ENCODE results near the gene DAG1.

DAG1 gene

GRCh38 chr3:49469936-49470713, at the start of gene DAG1:
Gene DAG1, plus strand, starts transcription at chr3:49470267. Its CDS starts 40,268 bp downstream, at chr3:49510535.
- DNase-seq (ENCODE audit: low read depth): peak; percentile 94

GRCh38 chr3:49421890-49422378, 48.1 kb upstream of the DAG1 start:
- no peak for DNase-seq (ENCODE audit: low read depth)

- no peak for DNase-seq (ENCODE audit: low read depth)
Observed at GRCh38 chr3:49422379-49423248, 47.5 kb upstream of the DAG1 start, which contains the start of gene AMT. Gene AMT, minus strand, starts transcription at chr3:49422473. Its CDS starts 23 bp downstream, at chr3:49422450.

- no peak for DNase-seq (ENCODE audit: low read depth)
Observed at GRCh38 chr3:49424816-49425215, 45.3 kb upstream of the DAG1 start.

GRCh38 chr3:49427586-49427985, 42.5 kb upstream of the DAG1 start:
- no peak for DNase-seq (ENCODE audit: low read depth)

GRCh38 chr3:49428752-49429080, 41.4 kb upstream of the DAG1 start:
- DNase-seq (ENCODE audit: low read depth): no peak

- DNase-seq (ENCODE audit: low read depth): no peak
Observed at GRCh38 chr3:49434731-49435130, 35.3 kb upstream of the DAG1 start.

- DNase-seq (ENCODE audit: low read depth): no peak
Observed at GRCh38 chr3:49445391-49445790, 24.7 kb upstream of the DAG1 start.

- DNase-seq (ENCODE audit: low read depth): no peak
Observed at GRCh38 chr3:49453621-49454020, 16.4 kb upstream of the DAG1 start.

GRCh38 chr3:49454458-49454857, 15.6 kb upstream of the DAG1 start:
- no peak for DNase-seq (ENCODE audit: low read depth)

GRCh38 chr3:49454898-49455681, 15.0 kb upstream of the DAG1 start:
- DNase-seq (ENCODE audit: low read depth): no peak

- no peak for DNase-seq (ENCODE audit: low read depth)
Observed at GRCh38 chr3:49456466-49456865, 13.6 kb upstream of the DAG1 start.

- no peak for DNase-seq (ENCODE audit: low read depth)
Observed at GRCh38 chr3:49460188-49460890, 9.7 kb upstream of the DAG1 start.

GRCh38 chr3:49460956-49461355, 9.1 kb upstream of the DAG1 start:
- no peak for DNase-seq (ENCODE audit: low read depth)

- no peak for DNase-seq (ENCODE audit: low read depth)
Observed at GRCh38 chr3:49461443-49462171, 8.5 kb upstream of the DAG1 start.

- DNase-seq (ENCODE audit: low read depth): no peak
Observed at GRCh38 chr3:49462222-49462621, 7.8 kb upstream of the DAG1 start.

- DNase-seq (ENCODE audit: low read depth): no peak
Observed at GRCh38 chr3:49465270-49466034, 4.6 kb upstream of the DAG1 start.

- no peak for DNase-seq (ENCODE audit: low read depth)
Observed at GRCh38 chr3:49466085-49466484, 4.0 kb upstream of the DAG1 start.

GRCh38 chr3:49469037-49469935, 781 bp upstream of the DAG1 start:
- no peak for DNase-seq (ENCODE audit: low read depth)
